Trophoblast cell (in vitro differentiated cells and primary cell): ENCODE data around the gene IL1A.

Source experiments
- DNase-seq, 2 donors: peaks; one replicate each; pipeline ENCODE4 v3.0.0-alpha.2; 2016
- H2AFZ ChIP-seq: 2 replicates; pipeline ENCODE4 v1.6.1; 2013; ENCODE audit warnings: low read length, moderate library complexity, mild to moderate bottlenecking; ENCODE audit not compliant: insufficient read depth, poor library complexity
- H2AK5ac ChIP-seq: 2 replicates; pipeline ENCODE4 v1.6.1; 2013; ENCODE audit warnings: mild to moderate bottlenecking, low read length
- H2BK120ac ChIP-seq: 2 replicates; pipeline ENCODE4 v1.6.1; 2013; ENCODE audit warnings: low read length, mild to moderate bottlenecking, moderate library complexity; ENCODE audit not compliant: insufficient read depth, poor library complexity
- H2BK12ac ChIP-seq: 2 replicates; pipeline ENCODE4 v1.6.1; 2013; ENCODE audit warnings: mild to moderate bottlenecking, low read length, moderate library complexity
- H2BK5ac ChIP-seq: 2 replicates; pipeline ENCODE4 v1.6.1; 2013; ENCODE audit warnings: low read length, low read depth, moderate library complexity, mild to moderate bottlenecking; ENCODE audit not compliant: poor library complexity
- H3K14ac ChIP-seq: 2 replicates; pipeline ENCODE4 v1.6.1; 2013; ENCODE audit warnings: mild to moderate bottlenecking, low read length
- H3K18ac ChIP-seq: 2 replicates; pipeline ENCODE4 v1.6.1; 2013; ENCODE audit warnings: mild to moderate bottlenecking, low read length
- H3K23ac ChIP-seq: 2 replicates; pipeline ENCODE4 v1.6.1; 2013; ENCODE audit warnings: low read length
- H3K27ac ChIP-seq: 2 replicates; pipeline ENCODE4 v1.5.1; 2013; ENCODE audit warnings: low read depth, mild to moderate bottlenecking, inconsistent platforms, low read length, moderate library complexity
- H3K27me3 ChIP-seq: 2 replicates; pipeline ENCODE4 v1.6.1; 2013; ENCODE audit warnings: inconsistent platforms, mild to moderate bottlenecking, low read length, moderate library complexity; ENCODE audit not compliant: insufficient read depth
- H3K36me3 ChIP-seq, 2 experiments: 1 replicate in 1 of 2; 2 replicates in 1 of 2; pipeline ENCODE4 v1.6.1; 2013; ENCODE audit warnings: low read length in 2 of 2, mild to moderate bottlenecking in 2 of 2, moderate library complexity in 1 of 2; ENCODE audit not compliant: insufficient read depth in 2 of 2, control insufficient read depth in 1 of 2
- H3K4ac ChIP-seq: 2 replicates; pipeline ENCODE4 v1.6.1; 2013; ENCODE audit warnings: low read depth, mild to moderate bottlenecking, low read length, moderate library complexity
- H3K4me1 ChIP-seq, 2 experiments: 1 replicate in 1 of 2; 2 replicates in 1 of 2; pipeline ENCODE4 v1.6.1; 2013; ENCODE audit warnings: low read length in 2 of 2, mild to moderate bottlenecking in 2 of 2, moderate library complexity in 1 of 2; ENCODE audit not compliant: insufficient read depth in 2 of 2, control insufficient read depth in 1 of 2
- H3K4me2 ChIP-seq: 2 replicates; pipeline ENCODE4 v1.6.1; 2013; ENCODE audit warnings: inconsistent platforms, mild to moderate bottlenecking, low read length, moderate library complexity
- H3K4me3 ChIP-seq: 2 replicates; pipeline ENCODE4 v1.5.1; 2013; ENCODE audit warnings: mild to moderate bottlenecking, low read depth, low read length, inconsistent platforms
- H3K79me1 ChIP-seq: one replicate; pipeline ENCODE4 v1.6.1; 2013; ENCODE audit warnings: low read length
- H3K79me2 ChIP-seq: 2 replicates; pipeline ENCODE4 v1.6.1; 2013; ENCODE audit warnings: low read length, mild to moderate bottlenecking; ENCODE audit not compliant: control insufficient read depth, insufficient read depth, poor library complexity
- H3K9ac ChIP-seq: 2 replicates; pipeline ENCODE4 v1.6.1; 2013; ENCODE audit warnings: mild to moderate bottlenecking, low read length
- H3K9me3 ChIP-seq: 2 replicates; pipeline ENCODE4 v1.6.1; 2013; ENCODE audit warnings: low read depth, mild to moderate bottlenecking, control low read depth, inconsistent platforms, low read length; ENCODE audit not compliant: insufficient read depth
- H4K12ac ChIP-seq: 2 replicates; pipeline ENCODE4 v1.6.1; 2013; ENCODE audit warnings: low read depth, mild to moderate bottlenecking, low read length, moderate library complexity
- H4K8ac ChIP-seq: 2 replicates; pipeline ENCODE4 v1.6.1; 2013; ENCODE audit warnings: low read depth, mild to moderate bottlenecking, low read length, moderate library complexity
- H4K91ac ChIP-seq: one replicate; pipeline ENCODE4 v1.6.1; 2013; ENCODE audit warnings: low read depth, mild to moderate bottlenecking, low read length, moderate library complexity
- WGBS: extraction: QIAGEN DNeasy Blood & Tissue Kit; methylation state at CpG from one replicate; pipeline ENCODE4 v1.1.7; 2013; ENCODE audit warnings: missing lambda C conversion rate; ENCODE audit not compliant: insufficient read length, insufficient coverage; ENCODE audit errors: extremely low coverage; 5-methylcytosine and 5-hydroxymethylcytosine counted together

The IL1A gene

DNA sequence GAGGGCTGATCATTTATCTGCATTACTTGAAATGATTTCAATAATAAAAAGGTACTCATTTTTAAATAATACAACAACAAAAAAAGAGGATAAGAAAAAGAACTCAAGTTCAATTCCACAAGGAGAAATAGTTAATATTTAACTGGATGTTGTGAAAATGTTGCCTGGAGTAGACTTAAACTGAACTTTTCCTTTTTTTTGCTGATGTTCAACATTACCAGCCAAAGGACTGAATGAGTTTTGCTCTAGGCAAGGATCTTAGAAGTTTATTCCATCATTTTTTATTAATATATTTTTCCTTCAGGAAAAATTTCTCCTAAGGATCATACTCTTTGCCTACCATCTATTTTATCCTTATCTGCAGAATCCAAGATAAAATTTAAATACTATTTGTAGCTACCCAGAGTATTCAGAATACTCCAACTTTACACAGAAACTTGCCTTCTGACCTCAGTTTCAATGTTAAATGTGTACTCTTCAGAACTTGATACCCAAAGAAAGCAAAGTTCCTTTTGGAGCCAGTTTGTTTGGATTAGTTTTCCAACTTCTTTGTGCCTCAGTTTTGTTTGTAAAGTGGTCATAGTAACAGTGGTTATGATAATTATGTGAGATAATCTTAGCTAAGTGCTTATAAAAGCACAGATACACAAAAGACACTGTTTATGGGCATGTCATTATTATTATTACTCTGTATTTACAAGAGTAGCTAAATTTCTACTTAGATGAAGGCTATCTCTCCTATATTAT, 32.7 kb downstream of the IL1A start:
- H3K4me2 ChIP-seq, result no peak overlapping the region
- no peak for DNase-seq
- H4K12ac ChIP-seq, result no peak overlapping the region
- no peak overlapping the region for H3K9ac ChIP-seq
- no peak overlapping the region for H3K4me3 ChIP-seq
- H2BK5ac ChIP-seq, result no peak overlapping the region
- no peaks in the 10 kb centered on the region for H3K79me1 ChIP-seq
- no peak overlapping the region for H4K8ac ChIP-seq
- no peaks in the 10 kb centered on the region for H3K9me3 ChIP-seq
- no peak overlapping the region for H3K27ac ChIP-seq
- H2BK120ac ChIP-seq, result no peak overlapping the region
- H2BK12ac ChIP-seq, result no peak overlapping the region
- peaks cover 2 to 12% of the 10 kb centered on the region in 2 experiments for H3K36me3 ChIP-seq
- H3K23ac ChIP-seq, result no peak overlapping the region
- no peaks in the 10 kb centered on the region for H3K27me3 ChIP-seq
- H2AK5ac ChIP-seq, result no peak overlapping the region
- H3K79me2 ChIP-seq, result no peaks in the 10 kb centered on the region
- no peak overlapping the region for H3K18ac ChIP-seq
- no peak overlapping the region for H3K4ac ChIP-seq
- no peak overlapping the region for H3K14ac ChIP-seq
- no peaks in the 10 kb centered on the region for H3K4me1 ChIP-seq
- no peak overlapping the region for H2AFZ ChIP-seq
- no peak overlapping the region for H4K91ac ChIP-seq

DNA sequence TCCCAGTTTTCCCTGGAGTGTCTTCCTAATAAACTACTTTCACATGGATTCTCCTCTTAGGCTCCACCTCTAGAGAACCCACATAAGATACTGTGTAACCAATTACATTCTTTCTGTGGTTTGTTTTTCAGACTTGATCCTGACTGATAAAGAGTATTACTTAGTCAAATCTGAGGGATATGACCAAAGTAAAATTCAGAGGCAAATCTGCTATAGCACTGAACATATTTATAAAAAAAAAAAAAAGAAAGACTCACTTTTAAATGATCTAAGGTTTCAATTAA, 33.8 kb downstream of the IL1A start:
- DNase-seq, result no peak
- no peak overlapping the region for H3K9ac ChIP-seq
- H3K9me3 ChIP-seq, result no peaks in the 10 kb centered on the region
- no peak overlapping the region for H3K27ac ChIP-seq
- H3K79me1 ChIP-seq, result no peaks in the 10 kb centered on the region
- no peak overlapping the region for H3K18ac ChIP-seq
- no peak overlapping the region for H2AFZ ChIP-seq
- no peak overlapping the region for H2BK12ac ChIP-seq
- H3K4me1 ChIP-seq, result no peaks in the 10 kb centered on the region
- H2BK120ac ChIP-seq, result no peak overlapping the region
- H3K23ac ChIP-seq, result no peak overlapping the region
- H3K79me2 ChIP-seq, result no peaks in the 10 kb centered on the region
- H3K4me2 ChIP-seq, result no peak overlapping the region
- no peak overlapping the region for H2BK5ac ChIP-seq
- H3K14ac ChIP-seq, result no peak overlapping the region
- H4K91ac ChIP-seq, result no peak overlapping the region
- H4K8ac ChIP-seq, result no peak overlapping the region
- no peak overlapping the region for H4K12ac ChIP-seq
- no peak overlapping the region for H3K4ac ChIP-seq
- no peak overlapping the region for H2AK5ac ChIP-seq
- no peak overlapping the region for H3K4me3 ChIP-seq
- no peaks in the 10 kb centered on the region for H3K27me3 ChIP-seq
- H3K36me3 ChIP-seq, result peaks cover 2 to 8% of the 10 kb centered on the region in 2 experiments

DNA sequence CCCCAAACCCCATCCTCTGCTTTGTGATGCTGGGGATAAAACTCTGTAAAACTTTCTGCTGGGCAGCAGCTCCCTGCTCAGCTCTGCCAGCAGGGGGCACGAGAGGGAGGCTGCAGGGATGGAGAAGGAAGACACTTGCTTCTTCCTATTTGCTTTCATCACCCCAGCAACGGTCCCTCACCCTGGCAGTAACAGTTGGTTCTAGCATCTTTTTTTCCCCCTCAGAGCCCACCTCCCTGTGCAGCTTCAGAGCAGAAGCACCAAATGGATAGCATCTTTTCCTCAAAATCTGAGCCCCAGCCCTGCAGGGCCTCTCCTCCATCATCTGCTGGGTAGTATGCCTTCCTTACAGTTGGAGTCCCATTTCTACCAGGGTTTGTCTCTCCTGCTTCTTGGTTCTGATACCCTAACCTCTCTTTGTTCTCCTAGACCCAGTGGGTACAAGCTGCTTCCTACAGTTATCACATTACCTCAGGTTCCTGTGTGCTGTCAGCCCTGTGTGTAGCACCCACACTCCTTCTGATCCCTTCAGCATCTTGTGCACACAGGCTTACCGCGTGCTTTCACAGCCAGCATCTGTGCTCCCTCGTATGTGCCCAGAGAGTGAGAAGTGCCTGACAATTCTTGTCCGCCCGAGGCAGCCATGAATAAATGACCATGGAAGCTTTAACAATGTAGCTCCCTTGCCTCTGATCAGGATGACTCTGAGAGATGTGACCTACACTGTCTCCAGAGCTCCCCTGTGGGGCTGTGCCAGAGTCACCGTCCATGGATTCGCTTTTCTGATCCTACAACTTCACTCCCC, 34.3 kb downstream of the IL1A start:
- Histone ChIP-seq H3K4me1 (no peaks in the 10 kb centered on the region), H3K14ac (no peak overlapping the region), H2BK12ac (no peak overlapping the region), H4K91ac (no peak overlapping the region), H3K18ac (no peak overlapping the region), H2AK5ac (no peak overlapping the region), H3K79me1 (no peaks in the 10 kb centered on the region), H3K23ac (no peak overlapping the region), H2BK120ac (no peak overlapping the region), H3K79me2 (no peaks in the 10 kb centered on the region), H3K4me3 (no peak overlapping the region), H3K4ac (no peak overlapping the region), H3K9me3 (no peaks in the 10 kb centered on the region), H3K4me2 (no peak overlapping the region), H3K9ac (no peak overlapping the region), H2AFZ (no peak overlapping the region), H3K27ac (no peak overlapping the region), H4K12ac (no peak overlapping the region), H3K36me3 (peaks cover 2 to 8% of the 10 kb centered on the region in 2 experiments), H2BK5ac (no peak overlapping the region), H3K27me3 (no peaks in the 10 kb centered on the region), H4K8ac (no peak overlapping the region)
- no CpG with 5 or more reads among the region's 9 CpGs for WGBS
- DNase-seq, result peak; percentile 67 to 79

DNA sequence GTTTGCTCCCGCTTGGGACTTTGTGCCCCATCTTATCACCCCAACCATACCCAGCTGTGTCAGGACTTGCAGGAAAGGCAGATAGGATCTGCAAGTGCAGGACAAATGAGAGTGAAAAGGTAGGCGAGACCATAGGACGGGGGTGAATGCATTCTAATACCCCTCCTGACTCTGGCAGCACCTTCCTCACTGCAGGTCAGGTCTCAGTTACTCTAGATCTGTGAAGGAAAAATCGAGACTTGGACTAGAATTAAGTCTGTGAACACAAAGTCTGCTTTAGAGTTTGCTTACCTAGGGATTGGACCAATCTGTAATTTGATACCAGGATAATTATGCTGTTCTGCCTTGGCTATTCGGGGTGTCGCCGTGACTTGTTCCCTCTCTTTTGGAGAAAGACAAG, 43.8 kb downstream of the IL1A start:
- Histone ChIP-seq H3K14ac (no peak overlapping the region), H3K23ac (no peak overlapping the region), H3K9ac (peak overlapping the region; percentile 5), H2AFZ (no peak overlapping the region), H3K27me3 (no peaks in the 10 kb centered on the region), H4K8ac (no peak overlapping the region), H3K4me3 (no peak overlapping the region), H3K36me3 (peaks cover 6 to 16% of the 10 kb centered on the region in 2 experiments), H3K9me3 (no peaks in the 10 kb centered on the region), H2BK12ac (no peak overlapping the region), H2BK120ac (no peak overlapping the region), H2AK5ac (no peak overlapping the region), H3K79me1 (no peaks in the 10 kb centered on the region), H4K12ac (no peak overlapping the region), H3K79me2 (no peaks in the 10 kb centered on the region), H3K27ac (no peak overlapping the region), H3K18ac (no peak overlapping the region), H4K91ac (no peak overlapping the region), H3K4me1 (no peaks in the 10 kb centered on the region), H2BK5ac (no peak overlapping the region), H3K4ac (no peak overlapping the region), H3K4me2 (no peak overlapping the region)
- DNase-seq, result no peak
- WGBS, result no CpG with 5 or more reads among the region's 7 CpGs
